Measurements from ENCODE around the gene WDR59.

DNA sequence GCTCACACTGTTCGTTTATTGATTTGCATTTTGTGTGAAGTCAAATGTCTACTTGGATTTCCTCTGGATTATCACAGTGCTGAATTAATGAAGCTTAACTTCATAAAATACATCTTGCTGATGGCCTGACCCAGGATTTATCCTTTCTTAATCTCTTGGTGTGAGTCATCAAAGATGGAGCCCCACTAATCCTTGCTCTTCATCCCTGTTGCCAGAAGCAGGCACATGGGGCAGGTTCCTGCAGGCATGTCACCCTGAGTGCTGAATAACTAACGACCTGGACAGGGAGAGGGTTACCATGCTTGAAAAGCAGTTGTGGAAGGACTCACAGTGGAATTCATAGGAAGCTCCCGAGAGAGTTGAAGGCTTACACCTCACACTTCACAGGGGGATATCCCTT is 154.3 kb downstream of the WDR59 start:
- TF ChIP-seq CTCF (conservative IDR thresholded peaks at IDR 0.05; ENCODE audit: low read depth in 2 of 2) (no peak), POLR2AphosphoS5 (IDR thresholded peaks at IDR 0.05; ENCODE audit: low read depth) (no peak), EZH2 (IDR thresholded peaks at IDR 0.05; ENCODE audit: low read depth, unreplicated experiment) (no peak), CREB1 (CRISPR knock-in tag; IDR thresholded peaks at IDR 0.05; ENCODE audit: low read depth) (no peak), EZH2phosphoT487 (IDR thresholded peaks at IDR 0.05; ENCODE audit: unreplicated experiment) (no peak), STAT1 (IDR thresholded peaks at IDR 0.05; ENCODE audit: unreplicated experiment) (no peak), JUNB (IDR thresholded peaks at IDR 0.05; ENCODE audit: unreplicated experiment) (no peak), NANOG (IDR thresholded peaks at IDR 0.05; ENCODE audit: borderline replicate concordance) (no peak), ZNF331 (CRISPR knock-in tag; IDR thresholded peaks at IDR 0.05; ENCODE audit: low read depth) (no peak)
- TF ChIP-seq, protein P1, sequence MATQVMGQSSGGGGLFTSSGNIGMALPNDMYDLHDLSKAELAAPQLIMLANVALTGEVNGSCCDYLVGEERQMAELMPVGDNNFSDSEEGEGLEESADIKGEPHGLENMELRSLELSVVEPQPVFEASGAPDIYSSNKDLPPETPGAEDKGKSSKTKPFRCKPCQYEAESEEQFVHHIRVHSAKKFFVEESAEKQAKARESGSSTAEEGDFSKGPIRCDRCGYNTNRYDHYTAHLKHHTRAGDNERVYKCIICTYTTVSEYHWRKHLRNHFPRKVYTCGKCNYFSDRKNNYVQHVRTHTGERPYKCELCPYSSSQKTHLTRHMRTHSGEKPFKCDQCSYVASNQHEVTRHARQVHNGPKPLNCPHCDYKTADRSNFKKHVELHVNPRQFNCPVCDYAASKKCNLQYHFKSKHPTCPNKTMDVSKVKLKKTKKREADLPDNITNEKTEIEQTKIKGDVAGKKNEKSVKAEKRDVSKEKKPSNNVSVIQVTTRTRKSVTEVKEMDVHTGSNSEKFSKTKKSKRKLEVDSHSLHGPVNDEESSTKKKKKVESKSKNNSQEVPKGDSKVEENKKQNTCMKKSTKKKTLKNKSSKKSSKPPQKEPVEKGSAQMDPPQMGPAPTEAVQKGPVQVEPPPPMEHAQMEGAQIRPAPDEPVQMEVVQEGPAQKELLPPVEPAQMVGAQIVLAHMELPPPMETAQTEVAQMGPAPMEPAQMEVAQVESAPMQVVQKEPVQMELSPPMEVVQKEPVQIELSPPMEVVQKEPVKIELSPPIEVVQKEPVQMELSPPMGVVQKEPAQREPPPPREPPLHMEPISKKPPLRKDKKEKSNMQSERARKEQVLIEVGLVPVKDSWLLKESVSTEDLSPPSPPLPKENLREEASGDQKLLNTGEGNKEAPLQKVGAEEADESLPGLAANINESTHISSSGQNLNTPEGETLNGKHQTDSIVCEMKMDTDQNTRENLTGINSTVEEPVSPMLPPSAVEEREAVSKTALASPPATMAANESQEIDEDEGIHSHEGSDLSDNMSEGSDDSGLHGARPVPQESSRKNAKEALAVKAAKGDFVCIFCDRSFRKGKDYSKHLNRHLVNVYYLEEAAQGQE (IDR thresholded peaks at IDR 0.05; ENCODE audit: unreplicated experiment): no peak
